Thyroid gland (tissue), 4 donors: ENCODE results near the gene PPIF. TPM values are rescaled to one million over a fixed set of nuclear protein-coding genes. Genes with fewer than 3 reads are reported as not detected.

Experiments used
- DNase-seq, 2 donors: peaks; one replicate each; pipeline ENCODE4 v3.0.0-alpha.2; 2019
- H3K27ac ChIP-seq, 3 donors: fragments of 200-600 bp; sonication (generic); 1 replicate in 2 of 3; 2 replicates in 1 of 3; pipeline ENCODE4 v1.5.1; 2016 to 2019; ENCODE audit warnings: mild to moderate bottlenecking in 1 of 3, moderate library complexity in 1 of 3
- H3K27me3 ChIP-seq: fragments of 200-600 bp; sonication (generic); one replicate; pipeline ENCODE4 v1.5.1; 2019
- H3K36me3 ChIP-seq, 2 donors: fragments of 200-600 bp; sonication (generic); one replicate each; pipeline ENCODE4 v1.5.1; 2016 to 2019
- H3K4me1 ChIP-seq, 2 donors: fragments of 200-600 bp; sonication (generic); one replicate each; pipeline ENCODE4 v1.5.1; 2017 to 2019
- H3K4me3 ChIP-seq, 3 donors: fragments of 200-600 bp; sonication (generic); replicated peaks in 1 of 3; 1 replicate in 2 of 3; 2 replicates in 1 of 3; pipeline ENCODE4 v1.5.1; 2016; ENCODE audit warnings: mild to moderate bottlenecking in 1 of 3
- H3K9me3 ChIP-seq: fragments of 200-600 bp; sonication (generic); one replicate; pipeline ENCODE4 v1.5.1; 2017
- POLR2A ChIP-seq, 2 donors: fragments of 450-650 bp; IDR thresholded peaks; one replicate each; pipeline ENCODE4 v1.6.1; 2017; ENCODE audit warnings: antibody characterized with exemption in 2 of 2, mild to moderate bottlenecking in 2 of 2, moderate library complexity in 1 of 2
- WGBS, 2 donors: methylation state at CpG; one replicate each; pipeline ENCODE4 v1.1.5; 2017; 5-methylcytosine and 5-hydroxymethylcytosine counted together
- intact Hi-C: fragments of 100-400 bp; cut with DNase I; formaldehyde crosslinking; loops from one replicate; pipeline ENCODE4 v1.15.1; 2023
- total RNA-seq, 4 donors: library from RNA; depleted of rRNA; stranded (reverse); fragments of >200 nt; gene quantifications; one replicate each; pipeline ENCODE4 v1.2.3, GENCODE V29; 2016
- TF ChIP-seq, protein P1 (sequence below), 6 experiments: fragments of 200-600 bp in 3 of 6; fragments of 450-650 bp in 3 of 6; sonication (generic) in 3 of 6; IDR thresholded peaks; one replicate each; pipeline ENCODE4 v1.5.1; 2016 to 2019; ENCODE audit warnings: antibody characterized with exemption in 6 of 6, mild to moderate bottlenecking in 2 of 6, inconsistent platforms in 1 of 6, moderate library complexity in 1 of 6

PPIF gene
- total RNA-seq, 4 donors from 2014 or later: 31.4 to 70.1 (median 52.3) TPM

DNA sequence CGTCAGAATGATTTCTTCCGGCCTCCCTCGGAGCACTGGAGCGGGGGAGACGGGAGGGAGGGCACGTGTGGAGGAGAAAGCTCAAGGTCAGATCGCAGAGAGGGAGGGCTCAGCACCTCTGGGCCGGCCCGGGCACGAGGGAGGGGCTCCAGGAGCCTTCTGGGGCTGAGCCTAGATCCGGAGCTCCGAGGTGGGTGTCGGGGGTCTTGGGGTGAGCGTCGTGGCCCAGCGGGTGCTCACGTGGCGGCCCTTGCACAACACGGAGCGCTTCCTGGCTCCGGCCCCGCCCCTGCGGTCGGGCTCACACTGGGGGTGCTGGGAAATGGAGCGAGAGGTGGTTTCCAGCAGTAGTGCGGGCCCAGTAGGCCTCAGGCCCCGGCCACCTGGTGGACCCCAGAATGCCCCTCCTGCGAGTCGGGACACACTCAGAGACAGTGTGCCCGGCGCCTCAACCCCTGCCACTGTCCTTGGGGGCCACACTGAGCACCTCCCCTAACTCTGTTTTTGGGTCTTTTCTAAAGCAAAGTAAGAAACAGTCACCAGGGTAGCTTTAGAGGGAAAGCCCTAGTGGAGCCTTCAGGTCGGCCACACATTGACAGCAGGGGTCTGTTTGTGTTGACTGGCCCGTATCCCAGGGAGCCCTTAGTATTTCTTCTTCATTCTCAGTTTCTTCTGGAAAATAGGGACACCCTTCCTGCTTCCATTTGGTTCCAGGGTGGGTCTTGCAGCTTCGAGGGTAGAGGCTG, 798 bp downstream of the PPIF start:
- Histone ChIP-seq H3K27me3 (no peaks in the 10 kb centered on the region), H3K27ac (peak overlapping the region; percentile 68 to 84 (median 81)), H3K36me3 (peaks cover 28 to 32% of the 10 kb centered on the region in 2 donors), H3K9me3 (no peaks in the 10 kb centered on the region), H3K4me3 (peak overlapping the region; percentile 43 to 82 (median 72)), H3K4me1 (peaks cover 19 to 30% of the 10 kb centered on the region in 2 donors)
- DNase-seq: peak; percentile 63 to 71
- intact Hi-C loops: no loop called here
- 13 to 17% methylated on average over 18 to 19 of the region's 34 CpGs for WGBS, 2 donors
- TF ChIP-seq, protein P1, sequence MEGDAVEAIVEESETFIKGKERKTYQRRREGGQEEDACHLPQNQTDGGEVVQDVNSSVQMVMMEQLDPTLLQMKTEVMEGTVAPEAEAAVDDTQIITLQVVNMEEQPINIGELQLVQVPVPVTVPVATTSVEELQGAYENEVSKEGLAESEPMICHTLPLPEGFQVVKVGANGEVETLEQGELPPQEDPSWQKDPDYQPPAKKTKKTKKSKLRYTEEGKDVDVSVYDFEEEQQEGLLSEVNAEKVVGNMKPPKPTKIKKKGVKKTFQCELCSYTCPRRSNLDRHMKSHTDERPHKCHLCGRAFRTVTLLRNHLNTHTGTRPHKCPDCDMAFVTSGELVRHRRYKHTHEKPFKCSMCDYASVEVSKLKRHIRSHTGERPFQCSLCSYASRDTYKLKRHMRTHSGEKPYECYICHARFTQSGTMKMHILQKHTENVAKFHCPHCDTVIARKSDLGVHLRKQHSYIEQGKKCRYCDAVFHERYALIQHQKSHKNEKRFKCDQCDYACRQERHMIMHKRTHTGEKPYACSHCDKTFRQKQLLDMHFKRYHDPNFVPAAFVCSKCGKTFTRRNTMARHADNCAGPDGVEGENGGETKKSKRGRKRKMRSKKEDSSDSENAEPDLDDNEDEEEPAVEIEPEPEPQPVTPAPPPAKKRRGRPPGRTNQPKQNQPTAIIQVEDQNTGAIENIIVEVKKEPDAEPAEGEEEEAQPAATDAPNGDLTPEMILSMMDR (IDR thresholded peaks at IDR 0.05): no peak
- TF ChIP-seq POLR2A (IDR thresholded peaks at IDR 0.05): no peak

DNA sequence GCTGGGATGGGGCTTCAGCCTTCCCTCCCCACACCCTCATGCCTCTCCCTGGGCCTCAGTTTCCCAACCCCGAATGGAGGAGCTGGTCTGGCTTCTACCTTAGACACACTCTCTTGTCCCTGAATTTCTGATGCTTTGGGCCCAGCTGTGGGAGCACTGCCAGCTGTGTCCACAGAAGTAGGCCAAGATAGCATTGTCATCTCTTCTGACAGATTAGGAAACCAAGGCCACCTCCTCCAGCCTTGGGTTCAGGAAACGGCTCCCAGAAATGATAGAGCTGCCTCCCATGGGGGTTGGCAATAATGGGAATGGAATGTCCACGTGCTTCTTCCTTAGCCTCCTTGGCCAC, 1.3 kb downstream of the PPIF start:
- Histone ChIP-seq H3K36me3 (peaks cover 34 to 38% of the 10 kb centered on the region in 2 donors), H3K27me3 (no peaks in the 10 kb centered on the region), H3K4me1 (peaks cover 19 to 27% of the 10 kb centered on the region in 2 donors), H3K4me3 (peak overlapping the region in 1 of 3 donors; percentile 82), H3K27ac (peak overlapping the region in 2 of 3 donors; percentile 68 to 84), H3K9me3 (no peaks in the 10 kb centered on the region)
- no peak for TF ChIP-seq POLR2A (IDR thresholded peaks at IDR 0.05)
- TF ChIP-seq, protein P1 (IDR thresholded peaks at IDR 0.05): no peak
- intact Hi-C loops: no loop called here
- 71 to 80% methylated on average over 3 of the region's 3 CpGs for WGBS, 2 donors
- no peak for DNase-seq

DNA sequence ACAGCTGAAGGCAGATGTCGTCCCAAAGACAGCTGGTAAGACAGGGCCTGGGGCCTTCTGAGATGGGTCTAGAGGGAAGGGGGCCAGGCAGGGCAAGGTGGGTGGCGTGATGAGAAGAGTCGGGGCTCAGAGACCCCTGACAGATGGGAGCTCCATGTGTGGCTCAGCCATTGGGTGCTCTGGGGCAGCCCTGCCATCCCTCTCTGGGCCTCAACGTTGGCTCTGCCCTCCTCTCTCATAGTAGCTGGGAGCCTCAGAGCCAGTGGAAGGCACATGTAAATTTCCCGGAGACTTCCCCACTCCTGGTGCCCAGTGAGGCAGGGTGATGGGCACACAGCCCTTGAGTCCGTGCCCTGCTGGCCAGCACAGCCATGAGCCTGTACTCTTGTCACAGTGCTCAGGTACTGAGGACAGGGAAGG, 1.8 kb downstream of the PPIF start:
- Histone ChIP-seq H3K9me3 (no peaks in the 10 kb centered on the region), H3K4me1 (peaks cover 19 to 27% of the 10 kb centered on the region in 2 donors), H3K27me3 (no peaks in the 10 kb centered on the region), H3K36me3 (peaks cover 39 to 42% of the 10 kb centered on the region in 2 donors), H3K4me3 (no peak overlapping the region), H3K27ac (peak overlapping the region in 2 of 3 donors; percentile 18 to 84)
- TF ChIP-seq, protein P1 (IDR thresholded peaks at IDR 0.05): no peak
- TF ChIP-seq POLR2A (IDR thresholded peaks at IDR 0.05): no peak
- WGBS, 2 donors: 69 to 90% methylated on average over 6 of the region's 6 CpGs
- intact Hi-C loops: no loop called here
- no peak for DNase-seq

DNA sequence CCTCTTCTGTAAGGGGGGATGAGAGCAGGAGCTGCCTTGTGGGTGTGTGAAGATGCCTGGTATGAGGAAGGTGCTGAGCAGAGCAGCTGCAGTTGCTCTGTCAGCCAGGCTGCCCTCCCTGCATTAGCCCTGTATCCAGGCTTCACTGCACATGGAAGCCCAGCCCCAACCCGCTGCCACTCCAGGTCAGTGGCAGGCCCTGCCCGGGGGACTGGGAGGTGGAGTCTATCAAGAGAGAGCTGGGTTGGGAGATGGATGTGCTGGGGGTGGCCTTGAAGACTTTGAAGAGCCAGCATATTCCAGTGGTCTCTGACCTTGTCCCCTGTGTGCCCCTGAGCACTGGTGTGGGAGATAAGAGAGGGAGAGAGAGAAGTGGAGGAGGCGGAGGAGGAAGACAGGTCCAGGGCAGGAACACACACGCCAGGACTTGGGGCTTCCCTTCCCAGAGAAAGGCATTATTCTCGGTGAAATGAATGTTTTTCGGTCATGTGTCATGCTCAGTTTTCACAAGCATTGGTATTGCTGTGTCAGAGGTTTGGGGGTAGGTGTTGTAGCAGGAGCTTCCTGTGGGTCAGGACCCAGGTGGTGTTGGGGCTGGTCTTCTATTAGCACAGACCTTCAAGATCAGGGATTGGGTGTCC, 2.6 kb downstream of the PPIF start:
- Histone ChIP-seq H3K9me3 (no peaks in the 10 kb centered on the region), H3K4me3 (no peak overlapping the region), H3K36me3 (peaks cover 42 to 45% of the 10 kb centered on the region in 2 donors), H3K27me3 (no peaks in the 10 kb centered on the region), H3K27ac (no peak overlapping the region), H3K4me1 (peaks cover 19 to 21% of the 10 kb centered on the region in 2 donors)
- DNase-seq: peak; percentile 65 to 66
- WGBS, 2 donors: 60 to 68% methylated on average over 6 of the region's 6 CpGs
- TF ChIP-seq, protein P1 (IDR thresholded peaks at IDR 0.05): no peak
- no peak for TF ChIP-seq POLR2A (IDR thresholded peaks at IDR 0.05)
- intact Hi-C loops: no loop called here
